Spinal cord (tissue), 10 donors: ENCODE results near the gene KDM3B. TPM values are rescaled to one million over a fixed set of nuclear protein-coding genes. Genes with fewer than 3 reads are reported as not detected.

Source experiments
- DNase-seq, 6 donors: peaks; one replicate each; pipeline versions ENCODE4 v3.0.0 to v3.0.0-alpha.2; 2013 to 2015; ENCODE audit warnings: low spot score in 6 of 6, low read depth in 4 of 6
- H3K27ac ChIP-seq: one replicate; pipeline ENCODE4 v1.5.1; 2013; ENCODE audit warnings: low read depth, low read length, control low read depth
- H3K27me3 ChIP-seq: one replicate; pipeline ENCODE4 v1.6.1; 2013; ENCODE audit warnings: low read length; ENCODE audit not compliant: control insufficient read depth, insufficient read depth
- H3K36me3 ChIP-seq: one replicate; pipeline ENCODE4 v1.6.1; 2013; ENCODE audit warnings: low read length; ENCODE audit not compliant: control insufficient read depth, insufficient read depth
- H3K4me1 ChIP-seq: one replicate; pipeline ENCODE4 v1.6.1; 2013; ENCODE audit warnings: low read length; ENCODE audit not compliant: control insufficient read depth, insufficient read depth
- H3K4me3 ChIP-seq: one replicate; pipeline ENCODE4 v1.5.1; 2013; ENCODE audit warnings: low read depth, low read length, control low read depth
- H3K9me3 ChIP-seq: one replicate; pipeline ENCODE4 v1.6.1; 2013; ENCODE audit warnings: low read length; ENCODE audit not compliant: control insufficient read depth, insufficient read depth
- WGBS: methylation state at CpG from one replicate; pipeline ENCODE4 v1.1.5; 2013; ENCODE audit warnings: missing lambda C conversion rate; ENCODE audit not compliant: insufficient coverage; 5-methylcytosine and 5-hydroxymethylcytosine counted together
- polyA plus RNA-seq, 2 donors: library from polyadenylated mRNA; unstranded; fragments of 120-200 nt; gene quantifications; one replicate each; pipeline ENCODE4 v1.2.1, GENCODE V29; 2013; ENCODE audit not compliant: insufficient read length in 2 of 2
- total RNA-seq, 2 donors: library from RNA; depleted of rRNA in 1 of 2; stranded (reverse); fragments of 120-200 nt in 1 of 2; fragments of >200 nt in 1 of 2; gene quantifications; one replicate each; pipeline versions ENCODE4 v1.2.3 to v1.2.4, GENCODE V29; 2013 to 2014
- donor health status: healthy.

The KDM3B gene
- total and polyA plus RNA-seq, 4 donors: 62.2 to 77.8 (median 75.0) TPM

DNA sequence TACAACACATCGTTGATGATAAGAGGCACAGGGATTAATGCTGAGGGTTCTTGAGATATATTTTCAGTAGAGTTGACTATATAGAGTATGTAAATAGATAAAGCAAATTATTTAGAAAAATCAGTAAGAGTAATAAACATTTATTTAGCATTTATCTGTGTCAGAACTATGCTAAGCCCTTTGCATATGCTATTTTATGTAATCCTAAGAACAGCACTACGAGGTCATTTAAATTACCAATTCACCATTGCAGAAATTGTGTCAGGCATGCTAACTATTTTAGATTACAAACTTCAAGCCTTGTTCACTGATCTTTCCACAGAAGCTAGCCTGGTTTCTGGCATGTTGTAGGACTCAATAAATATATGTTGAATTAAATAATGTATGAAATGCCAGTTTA, 66.0 kb downstream of the KDM3B start:
- Histone ChIP-seq H3K4me1 (no peaks in the 10 kb centered on the region), H3K4me3 (no peak overlapping the region), H3K9me3 (no peaks in the 10 kb centered on the region), H3K27ac (no peak overlapping the region), H3K27me3 (no peaks in the 10 kb centered on the region), H3K36me3 (peaks cover 67% of the 10 kb centered on the region)
- no peak for DNase-seq
- WGBS: no CpG with 5 or more reads among the region's 2 CpGs

DNA sequence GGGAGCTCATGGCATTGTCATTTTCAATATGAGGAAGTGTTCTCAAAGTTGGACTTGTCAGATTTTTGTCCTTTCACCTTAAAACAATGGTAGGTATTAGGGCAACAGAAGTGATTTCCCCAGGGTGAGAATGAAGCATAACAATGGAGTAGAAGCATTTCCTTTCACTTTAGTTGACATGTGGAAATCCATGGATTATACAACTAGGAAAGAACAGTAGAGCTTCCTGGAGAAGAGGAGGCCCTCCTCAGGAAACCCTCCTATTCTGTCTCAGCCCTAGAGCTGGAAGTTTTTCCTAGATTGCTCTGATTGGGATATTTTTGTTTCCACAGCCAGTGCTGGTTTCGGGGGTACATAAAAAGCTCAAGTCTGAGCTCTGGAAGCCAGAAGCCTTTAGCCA, 72.6 kb downstream of the KDM3B start:
- Histone ChIP-seq H3K4me1 (no peaks in the 10 kb centered on the region), H3K4me3 (no peak overlapping the region), H3K27me3 (no peaks in the 10 kb centered on the region), H3K27ac (no peak overlapping the region), H3K9me3 (no peaks in the 10 kb centered on the region), H3K36me3 (peaks cover 68% of the 10 kb centered on the region)
- no peak for DNase-seq
- WGBS: 93% methylated on average over 1 of the region's 1 CpG

DNA sequence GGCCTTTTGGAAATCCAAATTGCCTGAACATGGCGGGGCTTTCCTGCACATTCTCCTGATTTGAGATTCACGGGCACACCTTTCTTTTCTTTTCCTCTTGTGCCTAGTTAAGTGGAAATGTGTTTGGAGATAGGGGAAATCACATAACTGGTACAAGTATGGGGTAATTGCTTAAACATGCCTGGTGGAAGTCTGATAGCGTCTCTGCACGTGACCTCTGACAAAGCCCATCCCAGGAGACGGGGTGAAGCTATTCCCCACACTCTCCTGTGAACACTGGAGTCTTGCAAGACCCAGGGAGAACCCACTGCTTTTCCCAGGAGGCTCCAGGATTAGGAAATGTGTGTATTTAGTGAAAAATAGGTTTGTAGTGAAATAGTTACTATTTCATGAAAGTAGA, 83.5 kb downstream of the KDM3B start:
- no CpG with 5 or more reads among the region's 5 CpGs for WGBS
- H3K36me3 ChIP-seq: peaks cover 53% of the 10 kb centered on the region
- H3K4me3 ChIP-seq: no peak overlapping the region
- H3K4me1 ChIP-seq: peaks cover 28% of the 10 kb centered on the region
- H3K27ac ChIP-seq: no peak overlapping the region
- no peak for DNase-seq
- no peaks in the 10 kb centered on the region for H3K9me3 ChIP-seq
- no peaks in the 10 kb centered on the region for H3K27me3 ChIP-seq

DNA sequence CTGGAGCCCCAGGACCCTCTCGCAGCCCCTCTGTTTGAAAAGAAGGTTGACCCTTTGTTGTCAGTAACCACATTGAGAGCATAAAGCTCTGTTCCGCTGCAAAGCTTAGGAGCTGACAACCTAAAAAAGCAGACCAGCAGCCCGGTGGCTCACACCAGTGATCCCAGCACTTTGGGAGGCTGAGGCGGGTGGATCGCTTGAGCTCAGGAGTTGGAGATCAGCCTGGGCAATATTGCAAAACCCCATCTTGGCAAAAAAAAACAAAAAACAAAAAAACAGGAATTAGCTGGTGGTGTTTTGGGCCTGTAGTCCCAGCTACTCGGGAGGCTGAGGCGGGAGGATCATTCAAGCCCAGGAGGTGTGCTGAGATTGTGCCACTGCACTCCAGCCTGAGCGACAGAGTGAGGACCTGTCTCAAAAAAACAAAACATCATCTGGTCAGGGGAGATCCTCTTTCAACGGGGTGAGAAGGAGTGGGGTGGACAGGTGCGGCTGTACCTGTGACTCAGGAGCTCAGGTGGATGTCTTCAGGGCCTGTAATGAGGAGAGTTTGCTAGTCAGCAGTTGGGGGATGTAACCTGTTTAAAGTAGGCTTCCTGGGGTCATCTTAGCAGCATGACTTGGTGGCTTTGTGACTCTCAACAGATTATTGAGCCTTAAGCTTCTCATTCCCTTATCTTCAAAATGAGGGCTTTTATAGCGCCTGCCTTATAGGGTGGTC, 85.7 kb downstream of the KDM3B start:
- Histone ChIP-seq H3K27ac (peak overlapping the region; percentile 67), H3K9me3 (no peaks in the 10 kb centered on the region), H3K4me1 (peaks cover 31% of the 10 kb centered on the region), H3K27me3 (no peaks in the 10 kb centered on the region), H3K36me3 (peaks cover 50% of the 10 kb centered on the region), H3K4me3 (peak overlapping the region; percentile 50)
- DNase-seq: no peak
- WGBS: 61% methylated on average over 8 of the region's 11 CpGs

DNA sequence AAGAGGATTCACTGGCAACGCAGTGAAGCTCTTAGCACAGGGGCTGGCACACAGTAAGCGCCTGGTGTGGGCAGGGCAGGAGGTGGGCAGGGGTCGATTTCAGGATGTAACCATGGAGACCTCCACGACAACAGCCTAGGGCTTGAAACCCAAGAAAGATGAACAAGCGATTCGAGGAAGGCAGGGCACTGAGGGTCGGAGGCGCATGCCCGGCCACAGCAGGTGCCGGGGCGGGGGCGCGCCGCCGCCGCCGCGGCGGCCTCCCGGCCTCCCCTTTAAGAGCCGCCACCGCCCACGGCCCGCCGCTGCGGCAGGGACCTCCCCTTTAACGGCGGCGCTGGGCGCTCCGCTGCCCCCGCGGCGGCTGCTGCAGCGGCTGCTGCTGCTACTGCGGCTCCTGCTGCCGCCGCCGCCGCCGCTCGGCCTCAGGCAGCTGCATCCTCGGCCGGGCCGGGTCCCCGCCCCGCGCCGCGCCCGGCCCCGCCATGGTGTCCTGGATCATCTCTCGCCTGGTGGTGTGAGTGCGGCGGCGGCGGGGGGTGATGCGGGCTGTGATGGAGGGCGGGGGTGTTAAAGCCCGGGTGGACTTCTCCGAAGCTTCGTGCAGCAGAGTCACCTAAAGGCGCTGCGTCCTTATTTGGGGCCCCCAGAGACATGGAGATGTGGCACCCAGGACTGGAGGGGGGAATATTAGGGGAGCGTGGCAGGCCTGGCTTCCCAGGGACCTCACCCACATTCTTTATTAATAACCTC, 86.4 kb downstream of the KDM3B start, which contains the start of gene REEP2:
TSS of gene REEP2 (plus strand) at position 334 of the 753 bp plus-strand sequence. CDS start at position 486, 152 bp downstream.
- H3K4me1 ChIP-seq: peaks cover 31% of the 10 kb centered on the region
- peak within 1 kb of the TSS; percentile 65 for H3K4me3 ChIP-seq
- H3K27ac ChIP-seq: peak within 1 kb of the TSS; percentile 82
- WGBS: under 1% methylated on average over 64 of the region's 65 CpGs
- H3K9me3 ChIP-seq: no peaks in the 10 kb centered on the region
- no peaks in the 10 kb centered on the region for H3K27me3 ChIP-seq
- DNase-seq: peak in 3 of 6 donors; percentile 21 to 90 (median 88)
- peaks cover 49% of the 10 kb centered on the region for H3K36me3 ChIP-seq

DNA sequence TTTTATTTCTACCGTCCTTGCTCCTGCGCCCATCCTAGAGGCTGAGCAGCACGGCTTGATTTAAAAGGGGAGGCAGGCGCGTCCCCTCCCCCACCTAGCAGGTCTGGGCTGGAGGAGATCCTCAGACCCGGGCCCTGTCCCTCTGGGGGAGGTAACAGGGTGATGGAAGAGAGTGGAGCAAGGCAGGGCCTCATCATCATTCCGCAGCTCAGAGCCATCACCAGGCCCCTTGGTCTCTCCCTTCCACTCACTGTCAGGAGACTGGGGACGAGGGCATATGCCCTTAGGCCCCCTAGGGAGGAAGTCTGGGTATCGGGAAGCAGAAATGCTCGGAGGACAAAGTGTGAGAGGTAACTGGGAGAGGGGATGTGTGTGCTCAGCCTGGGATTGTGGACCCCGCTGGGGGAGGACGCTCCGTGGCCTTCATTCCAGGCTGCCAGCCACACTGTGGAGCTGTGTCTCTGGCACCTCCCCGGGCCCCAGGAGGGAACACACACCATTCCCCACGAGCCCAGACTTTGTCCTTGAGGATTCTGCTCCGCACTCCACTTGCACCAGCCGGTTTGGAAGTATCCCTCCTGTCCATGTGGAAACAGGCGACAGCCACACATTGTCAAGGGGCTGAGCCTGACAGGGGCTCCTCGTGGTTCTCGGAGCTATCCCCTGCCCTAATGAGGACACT, 87.1 kb downstream of the KDM3B start:
- H3K36me3 ChIP-seq: peaks cover 50% of the 10 kb centered on the region
- peak overlapping the region; percentile 82 for H3K27ac ChIP-seq
- 5% methylated on average over 11 of the region's 20 CpGs for WGBS
- no peaks in the 10 kb centered on the region for H3K27me3 ChIP-seq
- H3K4me1 ChIP-seq: peaks cover 31% of the 10 kb centered on the region
- no peaks in the 10 kb centered on the region for H3K9me3 ChIP-seq
- H3K4me3 ChIP-seq: peak overlapping the region; percentile 65
- peak in 3 of 6 donors; percentile 33 to 74 (median 70) for DNase-seq

DNA sequence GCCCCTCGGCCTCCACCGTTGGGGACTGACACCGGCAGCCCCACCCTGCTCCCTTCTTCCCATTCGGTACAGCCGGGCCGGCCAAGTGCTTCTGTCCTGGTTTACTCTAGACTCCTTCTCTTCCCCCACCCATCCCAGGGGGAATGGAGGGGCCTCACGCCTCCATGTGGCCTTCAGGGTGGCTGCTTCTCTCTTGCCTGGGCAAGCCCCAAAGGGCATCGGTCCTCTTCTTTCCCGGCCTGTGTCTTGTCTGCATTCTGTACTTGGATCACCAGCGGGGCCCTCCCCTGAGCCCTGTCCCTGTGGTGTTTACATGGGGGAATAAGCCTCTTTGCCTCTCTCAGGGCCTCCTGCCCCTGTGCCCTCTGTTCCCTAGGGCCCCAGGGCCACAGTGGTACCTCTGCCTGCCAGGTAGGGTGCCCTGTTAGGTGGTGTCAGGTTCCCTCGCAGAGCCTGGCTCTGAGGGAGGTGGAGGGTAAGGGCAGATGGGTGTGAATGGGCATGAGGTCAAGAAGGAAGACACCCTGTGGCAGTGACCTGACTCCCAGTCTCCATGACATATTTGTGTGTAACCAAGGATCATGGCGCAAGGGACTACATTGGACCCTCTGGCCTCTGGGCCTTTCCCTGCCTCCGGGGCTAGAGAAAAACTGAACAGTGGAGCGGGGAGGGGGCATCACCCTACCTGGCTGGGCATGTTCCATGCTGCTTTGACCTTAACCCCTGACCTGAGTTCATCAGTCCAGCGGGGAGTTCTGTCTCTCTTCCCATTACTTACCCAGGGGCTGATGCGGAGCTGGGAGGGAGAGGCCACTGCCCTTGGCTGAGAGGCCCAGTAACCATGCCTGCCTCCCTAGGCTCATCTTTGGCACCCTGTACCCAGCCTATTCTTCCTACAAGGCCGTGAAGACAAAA, 87.9 kb downstream of the KDM3B start:
- Histone ChIP-seq H3K9me3 (no peaks in the 10 kb centered on the region), H3K4me3 (peak overlapping the region; percentile 65), H3K27ac (peak overlapping the region; percentile 82), H3K4me1 (peaks cover 31% of the 10 kb centered on the region), H3K27me3 (no peaks in the 10 kb centered on the region), H3K36me3 (peaks cover 54% of the 10 kb centered on the region)
- WGBS: 41% methylated on average over 14 of the region's 17 CpGs
- peak in 1 of 6 donors; percentile 2 for DNase-seq

DNA sequence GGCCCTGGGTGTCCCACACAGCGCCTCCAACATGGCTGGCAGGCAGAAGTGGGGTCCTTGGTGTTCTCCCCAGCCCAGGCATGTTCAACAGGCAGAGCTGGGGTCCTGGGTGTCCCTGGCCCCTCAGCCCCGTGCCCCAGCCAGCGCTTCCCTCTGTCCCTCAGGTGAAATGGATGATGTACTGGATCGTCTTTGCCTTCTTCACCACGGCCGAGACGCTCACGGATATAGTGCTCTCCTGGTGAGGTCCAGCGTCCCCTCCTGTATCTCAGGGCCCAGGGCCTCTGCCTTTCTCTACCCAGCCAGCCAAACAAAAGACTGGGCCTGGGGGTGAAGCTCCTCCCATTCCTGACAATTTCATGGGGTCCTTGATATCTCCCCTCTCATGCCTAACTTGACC, 88.7 kb downstream of the KDM3B start:
- no peak overlapping the region for H3K4me3 ChIP-seq
- H3K27ac ChIP-seq: no peak overlapping the region
- no peaks in the 10 kb centered on the region for H3K9me3 ChIP-seq
- no peak for DNase-seq
- H3K27me3 ChIP-seq: no peaks in the 10 kb centered on the region
- peaks cover 55% of the 10 kb centered on the region for H3K36me3 ChIP-seq
- 90% methylated on average over 9 of the region's 9 CpGs for WGBS
- H3K4me1 ChIP-seq: peaks cover 31% of the 10 kb centered on the region
